ENCODE results near the gene VSIG10L2.

The VSIG10L2 gene

GRCh38 chr11:125992893-125993292, 47.0 kb downstream of the VSIG10L2 start:
- Histone ChIP-seq H3K27me3 (no peaks in the 10 kb centered on the region), H3K4me1 (no peaks in the 10 kb centered on the region), H3K4me3 (no peak overlapping the region), H3K36me3 (peaks cover 0 to 7% (median 0%) of the 10 kb centered on the region in 3 donors), H3K9me3 (no peaks in the 10 kb centered on the region), H3K27ac (no peak overlapping the region)
- DNase-seq, result no peak
- intact Hi-C loops (cut with DNase I; ENCODE audit: low total_unique reads), result no loop called here
- TF ChIP-seq, protein P1, sequence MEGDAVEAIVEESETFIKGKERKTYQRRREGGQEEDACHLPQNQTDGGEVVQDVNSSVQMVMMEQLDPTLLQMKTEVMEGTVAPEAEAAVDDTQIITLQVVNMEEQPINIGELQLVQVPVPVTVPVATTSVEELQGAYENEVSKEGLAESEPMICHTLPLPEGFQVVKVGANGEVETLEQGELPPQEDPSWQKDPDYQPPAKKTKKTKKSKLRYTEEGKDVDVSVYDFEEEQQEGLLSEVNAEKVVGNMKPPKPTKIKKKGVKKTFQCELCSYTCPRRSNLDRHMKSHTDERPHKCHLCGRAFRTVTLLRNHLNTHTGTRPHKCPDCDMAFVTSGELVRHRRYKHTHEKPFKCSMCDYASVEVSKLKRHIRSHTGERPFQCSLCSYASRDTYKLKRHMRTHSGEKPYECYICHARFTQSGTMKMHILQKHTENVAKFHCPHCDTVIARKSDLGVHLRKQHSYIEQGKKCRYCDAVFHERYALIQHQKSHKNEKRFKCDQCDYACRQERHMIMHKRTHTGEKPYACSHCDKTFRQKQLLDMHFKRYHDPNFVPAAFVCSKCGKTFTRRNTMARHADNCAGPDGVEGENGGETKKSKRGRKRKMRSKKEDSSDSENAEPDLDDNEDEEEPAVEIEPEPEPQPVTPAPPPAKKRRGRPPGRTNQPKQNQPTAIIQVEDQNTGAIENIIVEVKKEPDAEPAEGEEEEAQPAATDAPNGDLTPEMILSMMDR (IDR thresholded peaks at IDR 0.05), result no peak

- peaks cover 0 to 7% (median 7%) of the 10 kb centered on the region in 3 donors for H3K36me3 ChIP-seq
- H3K9me3 ChIP-seq, result no peaks in the 10 kb centered on the region
- TF ChIP-seq, protein P1 (IDR thresholded peaks at IDR 0.05), result no peak
- no peak overlapping the region for H3K27ac ChIP-seq
- H3K4me3 ChIP-seq, result no peak overlapping the region
- H3K4me1 ChIP-seq, result no peaks in the 10 kb centered on the region
- intact Hi-C loops (cut with DNase I; ENCODE audit: low total_unique reads), result no loop called here
- DNase-seq, result no peak
- no peaks in the 10 kb centered on the region for H3K27me3 ChIP-seq
Measured at GRCh38 chr11:125994509-125994908, 48.7 kb downstream of the VSIG10L2 start.

GRCh38 chr11:125995313-125995712, 49.5 kb downstream of the VSIG10L2 start:
- no peak overlapping the region for H3K27ac ChIP-seq
- DNase-seq, result no peak
- TF ChIP-seq, protein P1 (IDR thresholded peaks at IDR 0.05), result no peak
- intact Hi-C loops (cut with DNase I; ENCODE audit: low total_unique reads), result no loop called here
- no peaks in the 10 kb centered on the region for H3K4me1 ChIP-seq
- H3K27me3 ChIP-seq, result no peaks in the 10 kb centered on the region
- H3K36me3 ChIP-seq, result peaks cover 0 to 7% (median 7%) of the 10 kb centered on the region in 3 donors
- no peaks in the 10 kb centered on the region for H3K9me3 ChIP-seq
- H3K4me3 ChIP-seq, result no peak overlapping the region

DNA sequence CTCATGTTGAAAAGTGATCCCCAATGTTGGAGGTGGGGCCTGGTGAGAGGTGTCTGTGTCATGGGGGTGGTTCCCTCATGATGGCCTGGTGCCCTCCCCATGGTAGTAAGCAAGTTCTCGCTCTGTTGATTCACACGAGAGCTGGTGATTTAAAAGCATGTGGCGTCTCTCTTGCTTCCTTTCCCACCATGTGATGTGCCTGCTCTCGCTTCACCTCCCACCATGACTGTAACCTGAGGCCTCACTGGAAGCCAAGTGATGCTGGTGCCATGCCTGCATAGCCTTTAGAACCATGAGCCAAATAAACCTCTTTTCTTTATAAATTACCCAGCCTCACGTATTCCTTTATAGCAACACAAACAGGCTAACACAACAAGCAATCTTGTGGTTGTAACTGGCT, 52.4 kb downstream of the VSIG10L2 start:
- Histone ChIP-seq H3K27me3 (no peaks in the 10 kb centered on the region), H3K27ac (no peak overlapping the region), H3K36me3 (peaks cover 0 to 7% (median 7%) of the 10 kb centered on the region in 3 donors), H3K9me3 (no peaks in the 10 kb centered on the region), H3K4me3 (no peak overlapping the region), H3K4me1 (no peaks in the 10 kb centered on the region)
- TF ChIP-seq, protein P1 (IDR thresholded peaks at IDR 0.05), result no peak
- intact Hi-C loops (cut with DNase I; ENCODE audit: low total_unique reads), result no loop called here
- DNase-seq, result no peak

GRCh38 chr11:125999234-125999880, 53.5 kb downstream of the VSIG10L2 start:
- TF ChIP-seq, protein P1 (IDR thresholded peaks at IDR 0.05), result no peak
- no peaks in the 10 kb centered on the region for H3K9me3 ChIP-seq
- H3K27ac ChIP-seq, result no peak overlapping the region
- H3K27me3 ChIP-seq, result no peaks in the 10 kb centered on the region
- no peak for DNase-seq
- no peak overlapping the region for H3K4me3 ChIP-seq
- H3K36me3 ChIP-seq, result peaks cover 0 to 7% (median 7%) of the 10 kb centered on the region in 3 donors
- H3K4me1 ChIP-seq, result no peaks in the 10 kb centered on the region
- intact Hi-C loops (cut with DNase I; ENCODE audit: low total_unique reads), result no loop called here

Data from tibial artery (tissue), 4 donors.